DND-41 (cell line): Measurements from ENCODE around the gene COL8A2.

Source experiments
- ATAC-seq: fragments of 200-7000 bp; cut with Tn5 transposase; 3 replicates; pipeline ENCODE4 v1.9.1; 2021; ENCODE audit warnings: low read depth; ENCODE audit not compliant: insufficient read depth
- DNase-seq: peaks from one replicate; pipeline ENCODE4 v3.0.0-alpha.2; 2020
- H2AFZ ChIP-seq: 2 replicates; pipeline ENCODE4 v1.6.0; 2012; ENCODE audit warnings: low read depth, low read length
- H3K27ac ChIP-seq: 2 replicates; pipeline ENCODE4 v1.5.1; 2012; ENCODE audit warnings: low read length, inconsistent platforms
- H3K27me3 ChIP-seq: fragments of 200-600 bp; sonication (generic); 2 replicates; pipeline ENCODE4 v1.6.0; 2012; ENCODE audit warnings: low read length, mild to moderate bottlenecking, inconsistent platforms; ENCODE audit not compliant: insufficient read depth, poor library complexity
- H3K36me3 ChIP-seq: 2 replicates; pipeline ENCODE4 v1.5.1; 2012; ENCODE audit warnings: low read length, inconsistent platforms; ENCODE audit not compliant: insufficient read depth
- H3K4me1 ChIP-seq: 2 replicates; pipeline ENCODE4 v1.5.1; 2012; ENCODE audit warnings: mild to moderate bottlenecking, low read length; ENCODE audit not compliant: insufficient read depth
- H3K4me2 ChIP-seq: 2 replicates; pipeline ENCODE4 v1.6.0; 2012; ENCODE audit warnings: mild to moderate bottlenecking, moderate library complexity, low read length, inconsistent platforms; ENCODE audit not compliant: insufficient read depth
- H3K4me3 ChIP-seq, 2 experiments: fragments of 200-600 bp in 1 of 2; shearing (Covaris generic) in 1 of 2; 2 replicates each; pipeline ENCODE4 v1.5.1; 2012 to 2016; ENCODE audit warnings: inconsistent platforms in 2 of 2, low read length in 2 of 2, mild to moderate bottlenecking in 2 of 2, low read depth in 1 of 2, moderate library complexity in 1 of 2
- H3K79me2 ChIP-seq: 2 replicates; pipeline ENCODE4 v1.6.0; 2012; ENCODE audit warnings: low read length, inconsistent platforms; ENCODE audit not compliant: insufficient read depth
- H3K9ac ChIP-seq: 2 replicates; pipeline ENCODE4 v1.6.0; 2012; ENCODE audit warnings: low read depth, mild to moderate bottlenecking, inconsistent platforms, low read length, moderate library complexity
- H3K9me3 ChIP-seq: 2 replicates; pipeline ENCODE4 v1.5.1; 2012; ENCODE audit warnings: low read length, moderate library complexity, mild to moderate bottlenecking, inconsistent platforms; ENCODE audit not compliant: insufficient read depth, severe bottlenecking
- H4K20me1 ChIP-seq: 2 replicates; pipeline ENCODE4 v1.6.0; 2012; ENCODE audit warnings: low read length; ENCODE audit not compliant: insufficient read depth
- CTCF ChIP-seq: IDR thresholded peaks from 2 replicates; pipeline ENCODE4 v1.5.1; 2012; ENCODE audit warnings: borderline replicate concordance, low read length, moderate library complexity, mild to moderate bottlenecking; ENCODE audit not compliant: poor library complexity, severe bottlenecking; ENCODE audit errors: extremely low read depth
- EZH2 ChIP-seq: IDR thresholded peaks from 3 replicates; pipeline ENCODE4 v1.6.1; 2012; ENCODE audit warnings: borderline replicate concordance, low read depth, mild to moderate bottlenecking, moderate library complexity, low read length, inconsistent platforms; ENCODE audit not compliant: severe bottlenecking

Gene COL8A2

GRCh38 chr1:36125129-36125991 lies at the start of gene COL8A2:
Gene COL8A2, minus strand, starts transcription at chr1:36125222. Its CDS starts 24,980 bp downstream, at chr1:36100242.
- Histone ChIP-seq H3K27me3 (no peaks in the 10 kb centered on the region), H3K79me2 (no peaks in the 10 kb centered on the region), H3K9me3 (no peaks in the 10 kb centered on the region), H3K36me3 (no peaks in the 10 kb centered on the region), H3K4me2 (no peak within 1 kb of the TSS), H3K9ac (no peak within 1 kb of the TSS), H3K4me3 (no peak within 1 kb of the TSS), H3K27ac (no peak within 1 kb of the TSS), H3K4me1 (no peaks in the 10 kb centered on the region), H2AFZ (no peak within 1 kb of the TSS), H4K20me1 (no peaks in the 10 kb centered on the region)
- ATAC-seq: no peak
- DNase-seq: no peak
- TF ChIP-seq CTCF (no peak), EZH2 (no peak)

GRCh38 chr1:36174713-36175112 lies 49.7 kb upstream of the COL8A2 start:
- H3K9ac ChIP-seq: no peak overlapping the region
- H3K27ac ChIP-seq: no peak overlapping the region
- no peaks in the 10 kb centered on the region for H3K4me1 ChIP-seq
- H2AFZ ChIP-seq: no peak overlapping the region
- no peaks in the 10 kb centered on the region for H3K9me3 ChIP-seq
- H3K36me3 ChIP-seq: peaks cover 93% of the 10 kb centered on the region
- H3K79me2 ChIP-seq: peaks cover 8% of the 10 kb centered on the region
- H3K4me3 ChIP-seq: no peak overlapping the region
- no peak for DNase-seq
- H3K4me2 ChIP-seq: no peak overlapping the region
- peaks cover 48% of the 10 kb centered on the region for H4K20me1 ChIP-seq
- no peaks in the 10 kb centered on the region for H3K27me3 ChIP-seq
- no peak for ATAC-seq
- TF ChIP-seq CTCF (no peak), EZH2 (no peak)

- no peak overlapping the region for H3K4me2 ChIP-seq
- DNase-seq: no peak
- H3K4me3 ChIP-seq: no peak overlapping the region
- no peaks in the 10 kb centered on the region for H3K9me3 ChIP-seq
- no peaks in the 10 kb centered on the region for H3K27me3 ChIP-seq
- ATAC-seq: no peak
- TF ChIP-seq EZH2: no peak
- no peak for TF ChIP-seq CTCF
- peaks cover 79% of the 10 kb centered on the region for H3K36me3 ChIP-seq
- no peaks in the 10 kb centered on the region for H3K4me1 ChIP-seq
- peaks cover 22% of the 10 kb centered on the region for H3K79me2 ChIP-seq
- H3K27ac ChIP-seq: no peak overlapping the region
- H2AFZ ChIP-seq: no peak overlapping the region
- peaks cover 55% of the 10 kb centered on the region for H4K20me1 ChIP-seq
- H3K9ac ChIP-seq: no peak overlapping the region
Measured at GRCh38 chr1:36172983-36173382, 48.0 kb upstream of the COL8A2 start.
